K562 (cell line): ENCODE results near the gene USP7.

Experiments used
- CHD1 ChIP-seq: fragments of 200-600 bp; sonication (generic); IDR thresholded peaks from one replicate; pipeline ENCODE4 v1.6.1; 2012; ENCODE audit warnings: mild to moderate bottlenecking, moderate library complexity, low read length, inconsistent platforms
- MAFK ChIP-seq: IDR thresholded peaks from 2 replicates; pipeline ENCODE4 v1.6.1; 2011; ENCODE audit warnings: low read length, improper control_type of control experiment
- TF ChIP-seq, protein P1 (sequence below), 3 experiments: IDR thresholded peaks in 2 of 3; conservative IDR thresholded peaks in 1 of 3; 2 replicates each; pipeline ENCODE4 v1.5.1; 2011 to 2012; ENCODE audit warnings: low read length in 3 of 3, mild to moderate bottlenecking in 3 of 3, control low read depth in 2 of 3, improper control_type of control experiment in 1 of 3, inconsistent platforms in 1 of 3, low read depth in 1 of 3, mixed read lengths in 1 of 3, moderate library complexity in 1 of 3; ENCODE audit not compliant: insufficient read depth in 2 of 3
- TF ChIP-seq, protein P2 (sequence below): fragments of 250-450 bp; sonication (Bioruptor Pico); IDR thresholded peaks from 2 replicates; pipeline ENCODE4 v1.8.0; 2021; ENCODE audit warnings: borderline replicate concordance, mild to moderate bottlenecking, moderate library complexity; ENCODE audit not compliant: poor library complexity, severe bottlenecking

DNA sequence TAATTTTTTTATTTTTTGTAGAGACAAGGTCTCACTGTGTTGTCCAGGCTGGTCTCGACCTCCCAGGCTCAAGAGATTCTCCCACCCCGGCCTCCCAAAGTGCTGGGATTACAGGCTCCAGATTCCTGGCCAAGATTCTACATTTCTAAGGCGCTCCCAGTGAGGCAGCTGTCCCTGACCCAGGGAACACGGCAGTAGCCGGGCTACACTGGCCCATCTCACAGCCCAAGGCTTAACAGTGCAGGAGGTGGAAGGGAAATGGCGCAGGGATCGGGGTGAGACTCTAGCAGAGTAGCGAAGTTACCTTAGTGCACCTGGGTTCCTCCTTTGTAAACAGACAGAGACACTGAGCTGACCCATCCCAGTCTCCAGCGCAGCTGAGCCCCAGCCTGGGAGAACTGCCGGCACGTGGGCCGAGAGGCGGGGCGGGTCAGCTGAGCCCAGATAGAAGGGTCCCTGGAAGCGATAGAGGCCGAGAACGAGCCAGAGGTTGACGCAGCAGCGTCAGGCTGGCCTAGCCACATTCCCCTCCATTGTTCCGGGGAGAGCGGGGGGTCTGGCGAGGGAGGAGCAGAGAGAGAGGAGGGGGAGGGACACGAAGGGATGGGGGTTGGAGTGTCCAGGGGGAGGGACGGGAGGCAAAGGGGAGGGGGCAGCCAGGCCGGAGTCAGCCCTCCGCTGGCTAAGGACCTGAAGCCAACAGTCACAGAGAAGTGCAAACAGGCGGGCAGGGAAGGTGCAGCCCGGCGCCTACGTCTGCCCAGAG is 97.4 kb downstream of the USP7 start:
- TF ChIP-seq, protein P1, sequence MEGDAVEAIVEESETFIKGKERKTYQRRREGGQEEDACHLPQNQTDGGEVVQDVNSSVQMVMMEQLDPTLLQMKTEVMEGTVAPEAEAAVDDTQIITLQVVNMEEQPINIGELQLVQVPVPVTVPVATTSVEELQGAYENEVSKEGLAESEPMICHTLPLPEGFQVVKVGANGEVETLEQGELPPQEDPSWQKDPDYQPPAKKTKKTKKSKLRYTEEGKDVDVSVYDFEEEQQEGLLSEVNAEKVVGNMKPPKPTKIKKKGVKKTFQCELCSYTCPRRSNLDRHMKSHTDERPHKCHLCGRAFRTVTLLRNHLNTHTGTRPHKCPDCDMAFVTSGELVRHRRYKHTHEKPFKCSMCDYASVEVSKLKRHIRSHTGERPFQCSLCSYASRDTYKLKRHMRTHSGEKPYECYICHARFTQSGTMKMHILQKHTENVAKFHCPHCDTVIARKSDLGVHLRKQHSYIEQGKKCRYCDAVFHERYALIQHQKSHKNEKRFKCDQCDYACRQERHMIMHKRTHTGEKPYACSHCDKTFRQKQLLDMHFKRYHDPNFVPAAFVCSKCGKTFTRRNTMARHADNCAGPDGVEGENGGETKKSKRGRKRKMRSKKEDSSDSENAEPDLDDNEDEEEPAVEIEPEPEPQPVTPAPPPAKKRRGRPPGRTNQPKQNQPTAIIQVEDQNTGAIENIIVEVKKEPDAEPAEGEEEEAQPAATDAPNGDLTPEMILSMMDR (IDR thresholded peaks at IDR 0.05 in 2 of 3, conservative IDR thresholded peaks at IDR 0.05 in 1 of 3; ENCODE audit: insufficient read depth in 2 of 3, low read depth in 1 of 3, low read length in 3 of 3): no peak
- TF ChIP-seq CHD1 (no peak), MAFK (no peak)
- TF ChIP-seq, protein P2, sequence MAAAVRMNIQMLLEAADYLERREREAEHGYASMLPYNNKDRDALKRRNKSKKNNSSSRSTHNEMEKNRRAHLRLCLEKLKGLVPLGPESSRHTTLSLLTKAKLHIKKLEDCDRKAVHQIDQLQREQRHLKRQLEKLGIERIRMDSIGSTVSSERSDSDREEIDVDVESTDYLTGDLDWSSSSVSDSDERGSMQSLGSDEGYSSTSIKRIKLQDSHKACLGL (CRISPR knock-in tag): no peak
